ENCODE results near the gene CCL18.
"Not testable (repeated sequence)": the region's sequence is repeated elsewhere in the genome, so short reads cannot be mapped to it uniquely, and the experiment has no call there.

CCL18 gene

GRCh38 chr17:36104246-36104645, 40.2 kb downstream of the CCL18 start:
- not testable (repeated sequence) for DNase-seq (ENCODE audit: low read depth in 3 of 3)

- no peak for DNase-seq (ENCODE audit: low read depth in 3 of 3)
These were observed 40.7 kb downstream of the CCL18 start for GRCh38 chr17:36104701-36105181.

GRCh38 chr17:36105781-36106492, 41.9 kb downstream of the CCL18 start:
- no peak for DNase-seq (ENCODE audit: low read depth in 3 of 3)

- DNase-seq (ENCODE audit: low read depth in 3 of 3), result no peak
These were observed 42.4 kb downstream of the CCL18 start for GRCh38 chr17:36106493-36106835.

- DNase-seq (ENCODE audit: low read depth in 3 of 3), result no peak
These were observed 43.6 kb downstream of the CCL18 start for GRCh38 chr17:36107660-36108059.

- not testable (repeated sequence) for DNase-seq (ENCODE audit: low read depth in 3 of 3)
These were observed 44.2 kb downstream of the CCL18 start for GRCh38 chr17:36108265-36108664.

GRCh38 chr17:36111068-36111490, 47.0 kb downstream of the CCL18 start:
- no peak for DNase-seq (ENCODE audit: low read depth in 3 of 3)

GRCh38 chr17:36112572-36112971, 48.5 kb downstream of the CCL18 start:
- no peak for DNase-seq (ENCODE audit: low read depth in 3 of 3)

- not testable (repeated sequence) for DNase-seq (ENCODE audit: low read depth in 3 of 3)
These were observed 49.1 kb downstream of the CCL18 start for GRCh38 chr17:36113131-36113530.

GRCh38 chr17:36114971-36115648, 51.0 kb downstream of the CCL18 start:
- not testable (repeated sequence) for DNase-seq (ENCODE audit: low read depth in 3 of 3)

GRCh38 chr17:36115649-36115977, 51.5 kb downstream of the CCL18 start:
- DNase-seq (ENCODE audit: low read depth in 3 of 3), result not testable (repeated sequence)

GRCh38 chr17:36117505-36118382, 53.7 kb downstream of the CCL18 start:
- no peak for DNase-seq (ENCODE audit: low read depth in 3 of 3)

GRCh38 chr17:36118477-36119353, 54.6 kb downstream of the CCL18 start:
- DNase-seq (ENCODE audit: low read depth in 3 of 3), result no peak

GRCh38 chr17:36120221-36120620, 56.1 kb downstream of the CCL18 start:
- DNase-seq (ENCODE audit: low read depth in 3 of 3), result no peak

- not testable (repeated sequence) for DNase-seq (ENCODE audit: low read depth in 3 of 3)
These were observed 57.0 kb downstream of the CCL18 start for GRCh38 chr17:36121099-36121498.
